HepG2 (cell line): ENCODE data around the gene IQCN. TPM values are rescaled to one million over a fixed set of nuclear protein-coding genes. Genes with fewer than 3 reads are reported as not detected.

ENCODE experiments used
- CBX1 ChIP-seq: IDR thresholded peaks from one replicate; pipeline ENCODE4 v1.6.1; 2016; ENCODE audit warnings: antibody characterized with exemption, low read depth
- CERS6 ChIP-seq: sonication (generic); formaldehyde crosslinking; IDR thresholded peaks from 2 replicates; pipeline ENCODE4 v1.5.0; 2020; ENCODE audit warnings: missing genetic modification reagents
- FOSL2 ChIP-seq: sonication (generic); formaldehyde crosslinking; IDR thresholded peaks from 2 replicates; pipeline ENCODE4 v1.4.0; 2020; ENCODE audit warnings: missing genetic modification reagents
- FOXA3 ChIP-seq: IDR thresholded peaks from 2 replicates; pipeline ENCODE4 v1.6.1; 2016; ENCODE audit warnings: missing genetic modification reagents, missing compliant biosample characterization
- HNRNPK ChIP-seq: fragments of 200-400 bp; formaldehyde crosslinking; IDR thresholded peaks from 2 replicates; pipeline ENCODE4 v1.6.1; 2018; ENCODE audit warnings: low read length, low read depth, moderate library complexity, mild to moderate bottlenecking; ENCODE audit not compliant: poor library complexity, severe bottlenecking
- NFKBIZ ChIP-seq: IDR thresholded peaks from 2 replicates; pipeline ENCODE4 v1.6.1; 2018; ENCODE audit warnings: missing genetic modification reagents, missing compliant biosample characterization
- RXRB ChIP-seq: IDR thresholded peaks from 2 replicates; pipeline ENCODE4 v1.6.1; 2016; ENCODE audit warnings: borderline replicate concordance, missing genetic modification reagents, missing compliant biosample characterization
- TBP ChIP-seq: sonication (generic); formaldehyde crosslinking; IDR thresholded peaks from 2 replicates; pipeline ENCODE4 v1.5.0; 2020; ENCODE audit warnings: missing genetic modification reagents
- TCF7 ChIP-seq: sonication (generic); IDR thresholded peaks from 2 replicates; pipeline ENCODE4 v1.6.1; 2016; ENCODE audit warnings: antibody characterized with exemption, low read depth
- THAP11 ChIP-seq: IDR thresholded peaks from 2 replicates; pipeline ENCODE4 v1.6.1; 2016; ENCODE audit warnings: missing biosample characterization, missing genetic modification reagents
- U2AF2 ChIP-seq: fragments of 200-400 bp; formaldehyde crosslinking; IDR thresholded peaks from 2 replicates; pipeline ENCODE4 v1.6.1; 2017; ENCODE audit warnings: low read depth, mild to moderate bottlenecking, low read length
- ZBTB1 ChIP-seq: sonication (generic); formaldehyde crosslinking; IDR thresholded peaks from 2 replicates; pipeline ENCODE4 v1.4.0; 2020; ENCODE audit warnings: missing genetic modification reagents, borderline replicate concordance
- ZFAT ChIP-seq: sonication (generic); formaldehyde crosslinking; conservative IDR thresholded peaks from 2 replicates; pipeline ENCODE4 v1.8.1; 2023; ENCODE audit warnings: missing genetic modification reagents, inconsistent platforms
- ZFP37 ChIP-seq: sonication (generic); formaldehyde crosslinking; IDR thresholded peaks from 2 replicates; pipeline ENCODE4 v1.4.0; 2020; ENCODE audit warnings: missing genetic modification reagents, borderline replicate concordance
- ZIK1 ChIP-seq: sonication (generic); formaldehyde crosslinking; IDR thresholded peaks from 2 replicates; pipeline ENCODE4 v1.5.0; 2020; ENCODE audit warnings: mild to moderate bottlenecking, low read depth, missing genetic modification reagents, borderline replicate concordance
- ZNF24 ChIP-seq: fragments of 450-650 bp; IDR thresholded peaks from 2 replicates; pipeline ENCODE4 v1.6.1; 2017; ENCODE audit warnings: antibody characterized with exemption, mild to moderate bottlenecking
- ZNF281 ChIP-seq: sonication (generic); formaldehyde crosslinking; IDR thresholded peaks from 2 replicates; pipeline ENCODE4 v1.4.0; 2020; ENCODE audit warnings: missing genetic modification reagents, borderline replicate concordance
- ZNF335 ChIP-seq: sonication (generic); formaldehyde crosslinking; IDR thresholded peaks from 2 replicates; pipeline ENCODE4 v1.4.0; 2020; ENCODE audit warnings: missing genetic modification reagents
- ZNF367 ChIP-seq: sonication (generic); formaldehyde crosslinking; IDR thresholded peaks from 2 replicates; pipeline ENCODE4 v1.4.0; 2020; ENCODE audit warnings: missing genetic modification reagents, borderline replicate concordance
- ZNF589 ChIP-seq: sonication (generic); formaldehyde crosslinking; conservative IDR thresholded peaks from 2 replicates; pipeline ENCODE4 v1.8.0; 2022; ENCODE audit warnings: mild to moderate bottlenecking, moderate library complexity, missing genetic modification reagents
- polyA plus RNA-seq, 8 experiments: library from polyadenylated mRNA; depleted of rRNA in 3 of 8; stranded (reverse) in 7 of 8; unstranded in 1 of 8; fragments of >200 nt; fragmentation: Illumina TruSeq in 4 of 8; extraction: Trizol in 4 of 8; gene quantifications; 2 replicates each; pipeline versions ENCODE4 v1.2.1 to v1.2.3, GENCODE V29; 2011 to 2016; ENCODE audit warnings: low read depth in 4 of 8, missing spikeins in 1 of 8, mixed read lengths in 1 of 8; ENCODE audit not compliant: insufficient read depth in 1 of 8
- total RNA-seq, 5 experiments: library from RNA; depleted of rRNA; stranded (reverse); fragments of >200 nt; fragmentation: Illumina TruSeq; extraction: Trizol; gene quantifications; 2 replicates each; pipeline ENCODE4 v1.2.3, GENCODE V29; 2016; ENCODE audit warnings: low read depth in 1 of 5
- TF ChIP-seq, protein P1 (sequence below): sonication (generic); formaldehyde crosslinking; IDR thresholded peaks from 2 replicates; pipeline ENCODE4 v1.5.0; 2020; ENCODE audit warnings: mild to moderate bottlenecking, missing genetic modification reagents, moderate library complexity
- TF ChIP-seq, protein P2 (sequence below): sonication (generic); formaldehyde crosslinking; IDR thresholded peaks from 2 replicates; pipeline ENCODE4 v1.8.1; 2023; ENCODE audit warnings: mild to moderate bottlenecking, missing genetic modification reagents
- TF ChIP-seq, protein P3 (sequence below): sonication (generic); formaldehyde crosslinking; conservative IDR thresholded peaks from 2 replicates; pipeline ENCODE4 v1.8.1; 2023; ENCODE audit warnings: missing genetic modification reagents

The IQCN gene
- total and polyA plus RNA-seq, 2 of the 13 experiments (the other 11 are each of a cell fraction or from before 2014, with no cell fraction given), result 0.04 to 0.18 TPM

DNA sequence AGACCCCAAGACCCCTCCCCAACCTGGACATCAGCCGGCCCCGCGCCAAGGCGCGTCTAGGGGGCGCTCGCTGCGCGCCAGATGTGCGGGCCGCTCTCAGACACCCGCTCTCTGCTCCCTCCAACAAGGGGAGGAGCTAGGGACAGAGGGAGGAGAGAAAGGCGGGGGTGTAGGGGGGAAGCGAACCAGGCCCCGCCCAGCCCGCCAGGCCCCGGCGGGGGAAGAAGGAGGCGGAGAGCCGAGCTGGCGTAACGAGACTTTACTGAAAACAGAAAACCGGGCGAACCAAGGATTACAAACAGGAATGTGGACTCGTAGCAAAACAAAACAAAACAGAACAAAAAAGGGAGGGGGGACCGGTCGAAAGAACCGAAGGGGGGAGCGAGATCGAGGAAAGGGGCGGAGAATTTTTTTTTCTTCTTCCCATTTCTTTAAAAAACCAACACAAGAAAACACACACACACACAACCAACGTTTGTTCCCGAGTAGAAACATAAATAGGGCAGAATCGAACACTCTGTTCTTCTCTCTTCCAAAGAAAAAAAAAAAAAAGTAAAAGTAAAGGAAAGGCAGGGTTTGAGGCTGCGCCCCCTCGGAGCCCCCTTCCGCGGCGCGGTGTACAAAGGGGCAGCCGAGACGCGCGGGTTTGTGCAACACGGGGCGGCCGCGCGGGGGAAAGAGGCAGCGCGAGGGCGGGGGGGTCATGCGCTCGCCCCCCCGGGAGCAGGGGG lies 5.4 kb upstream of the IQCN start (continued):
- TF ChIP-seq ZNF281, result no peak
- TF ChIP-seq, protein P1, sequence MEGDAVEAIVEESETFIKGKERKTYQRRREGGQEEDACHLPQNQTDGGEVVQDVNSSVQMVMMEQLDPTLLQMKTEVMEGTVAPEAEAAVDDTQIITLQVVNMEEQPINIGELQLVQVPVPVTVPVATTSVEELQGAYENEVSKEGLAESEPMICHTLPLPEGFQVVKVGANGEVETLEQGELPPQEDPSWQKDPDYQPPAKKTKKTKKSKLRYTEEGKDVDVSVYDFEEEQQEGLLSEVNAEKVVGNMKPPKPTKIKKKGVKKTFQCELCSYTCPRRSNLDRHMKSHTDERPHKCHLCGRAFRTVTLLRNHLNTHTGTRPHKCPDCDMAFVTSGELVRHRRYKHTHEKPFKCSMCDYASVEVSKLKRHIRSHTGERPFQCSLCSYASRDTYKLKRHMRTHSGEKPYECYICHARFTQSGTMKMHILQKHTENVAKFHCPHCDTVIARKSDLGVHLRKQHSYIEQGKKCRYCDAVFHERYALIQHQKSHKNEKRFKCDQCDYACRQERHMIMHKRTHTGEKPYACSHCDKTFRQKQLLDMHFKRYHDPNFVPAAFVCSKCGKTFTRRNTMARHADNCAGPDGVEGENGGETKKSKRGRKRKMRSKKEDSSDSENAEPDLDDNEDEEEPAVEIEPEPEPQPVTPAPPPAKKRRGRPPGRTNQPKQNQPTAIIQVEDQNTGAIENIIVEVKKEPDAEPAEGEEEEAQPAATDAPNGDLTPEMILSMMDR, result peak; percentile 96
- no peak for TF ChIP-seq TCF7
- TF ChIP-seq, protein P2, sequence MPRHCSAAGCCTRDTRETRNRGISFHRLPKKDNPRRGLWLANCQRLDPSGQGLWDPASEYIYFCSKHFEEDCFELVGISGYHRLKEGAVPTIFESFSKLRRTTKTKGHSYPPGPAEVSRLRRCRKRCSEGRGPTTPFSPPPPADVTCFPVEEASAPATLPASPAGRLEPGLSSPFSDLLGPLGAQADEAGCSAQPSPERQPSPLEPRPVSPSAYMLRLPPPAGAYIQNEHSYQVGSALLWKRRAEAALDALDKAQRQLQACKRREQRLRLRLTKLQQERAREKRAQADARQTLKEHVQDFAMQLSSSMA, result 0 out of 2 replicates have a peak, but pooled peaks have one; percentile 73
- TF ChIP-seq FOSL2 (CRISPR knock-in tag), result peak; percentile 47; the same call in 1 of the 2 replicates
- peak; percentile 44; the same call in 1 of the 2 replicates for TF ChIP-seq FOXA3 (CRISPR knock-in tag)
- TF ChIP-seq THAP11 (CRISPR knock-in tag), result peak; percentile 48; the same call in 1 of the 2 replicates
- 0 out of 2 replicates have a peak, but pooled peaks have one; percentile 21 for TF ChIP-seq ZIK1 (CRISPR knock-in tag)
- TF ChIP-seq, protein P3, sequence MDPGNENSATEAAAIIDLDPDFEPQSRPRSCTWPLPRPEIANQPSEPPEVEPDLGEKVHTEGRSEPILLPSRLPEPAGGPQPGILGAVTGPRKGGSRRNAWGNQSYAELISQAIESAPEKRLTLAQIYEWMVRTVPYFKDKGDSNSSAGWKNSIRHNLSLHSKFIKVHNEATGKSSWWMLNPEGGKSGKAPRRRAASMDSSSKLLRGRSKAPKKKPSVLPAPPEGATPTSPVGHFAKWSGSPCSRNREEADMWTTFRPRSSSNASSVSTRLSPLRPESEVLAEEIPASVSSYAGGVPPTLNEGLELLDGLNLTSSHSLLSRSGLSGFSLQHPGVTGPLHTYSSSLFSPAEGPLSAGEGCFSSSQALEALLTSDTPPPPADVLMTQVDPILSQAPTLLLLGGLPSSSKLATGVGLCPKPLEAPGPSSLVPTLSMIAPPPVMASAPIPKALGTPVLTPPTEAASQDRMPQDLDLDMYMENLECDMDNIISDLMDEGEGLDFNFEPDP (CRISPR knock-in tag), result no peak
- peak; percentile 56; the same call in 1 of the 2 replicates for TF ChIP-seq ZFP37 (CRISPR knock-in tag)
- no peak for TF ChIP-seq CERS6 (CRISPR knock-in tag)
- TF ChIP-seq NFKBIZ, result no peak
- no peak for TF ChIP-seq ZFAT (CRISPR knock-in tag)
- peak; percentile 73 for TF ChIP-seq HNRNPK
- TF ChIP-seq U2AF2, result no peak
- TF ChIP-seq RXRB (CRISPR knock-in tag), result 0 out of 2 replicates have a peak, but pooled peaks have one; percentile 16
- no peak for TF ChIP-seq ZNF589 (CRISPR knock-in tag)
- TF ChIP-seq ZNF367 (CRISPR knock-in tag), result no peak
- no peak for TF ChIP-seq ZNF24
- no peak for TF ChIP-seq TBP (CRISPR knock-in tag)
- no peak for TF ChIP-seq CBX1
- TF ChIP-seq ZBTB1 (CRISPR knock-in tag), result no peak
- TF ChIP-seq ZNF335, result no peak
